ENCODE results near the gene RPL11.
A peak's percentile ranks its signal among the peaks of the same experiment; 100 is the strongest.

RPL11 gene

DNA sequence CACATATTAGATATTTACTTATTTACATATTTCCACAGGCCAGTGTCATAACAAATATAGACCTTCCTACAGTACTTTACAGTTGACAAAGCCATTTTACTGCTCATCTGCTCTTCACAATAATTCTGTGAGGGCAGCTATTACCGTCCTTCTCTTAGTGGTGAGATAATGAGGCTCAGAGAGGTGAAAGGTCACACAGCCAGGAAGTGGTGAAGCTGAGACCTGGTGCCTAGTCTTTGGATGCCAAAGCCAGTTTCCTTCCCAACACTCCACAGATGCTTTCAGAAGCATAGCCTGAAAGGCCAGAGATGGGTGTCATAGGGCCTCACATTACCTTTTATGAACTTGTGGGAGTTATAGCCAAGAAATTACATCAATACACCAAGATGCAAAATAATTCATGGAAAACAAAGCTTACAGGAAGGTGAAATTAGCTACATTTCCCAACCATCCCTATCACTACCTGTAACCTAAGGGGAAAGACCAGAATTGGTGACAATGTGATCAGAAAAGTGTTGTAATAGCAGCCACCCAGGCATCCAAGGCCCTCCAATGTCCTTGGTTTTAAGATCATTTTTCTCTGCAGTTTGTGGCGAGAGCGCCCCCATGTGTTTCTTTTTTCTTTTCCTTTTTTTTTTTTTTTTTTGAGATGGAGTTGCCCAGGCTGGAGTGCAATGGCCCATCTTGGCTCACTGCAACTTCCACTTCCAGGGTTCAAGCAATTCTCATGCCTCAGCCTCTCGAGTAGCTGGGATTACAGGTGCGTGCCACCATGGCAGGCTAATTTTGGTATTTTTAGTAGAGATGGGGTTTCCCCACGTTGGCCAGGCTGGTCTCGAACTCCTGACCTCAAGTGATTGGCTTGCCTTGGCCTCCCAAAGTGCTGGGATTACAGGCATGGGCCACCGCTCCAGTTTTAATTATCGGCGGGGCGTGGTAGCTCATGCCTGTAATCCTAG is 26.5 kb upstream of the RPL11 start:
- TF ChIP-seq, protein P1, sequence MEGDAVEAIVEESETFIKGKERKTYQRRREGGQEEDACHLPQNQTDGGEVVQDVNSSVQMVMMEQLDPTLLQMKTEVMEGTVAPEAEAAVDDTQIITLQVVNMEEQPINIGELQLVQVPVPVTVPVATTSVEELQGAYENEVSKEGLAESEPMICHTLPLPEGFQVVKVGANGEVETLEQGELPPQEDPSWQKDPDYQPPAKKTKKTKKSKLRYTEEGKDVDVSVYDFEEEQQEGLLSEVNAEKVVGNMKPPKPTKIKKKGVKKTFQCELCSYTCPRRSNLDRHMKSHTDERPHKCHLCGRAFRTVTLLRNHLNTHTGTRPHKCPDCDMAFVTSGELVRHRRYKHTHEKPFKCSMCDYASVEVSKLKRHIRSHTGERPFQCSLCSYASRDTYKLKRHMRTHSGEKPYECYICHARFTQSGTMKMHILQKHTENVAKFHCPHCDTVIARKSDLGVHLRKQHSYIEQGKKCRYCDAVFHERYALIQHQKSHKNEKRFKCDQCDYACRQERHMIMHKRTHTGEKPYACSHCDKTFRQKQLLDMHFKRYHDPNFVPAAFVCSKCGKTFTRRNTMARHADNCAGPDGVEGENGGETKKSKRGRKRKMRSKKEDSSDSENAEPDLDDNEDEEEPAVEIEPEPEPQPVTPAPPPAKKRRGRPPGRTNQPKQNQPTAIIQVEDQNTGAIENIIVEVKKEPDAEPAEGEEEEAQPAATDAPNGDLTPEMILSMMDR (conservative IDR thresholded peaks at IDR 0.05; ENCODE audit: low read depth, low read length): peak; percentile 44
- DNase-seq (ENCODE audit: low read depth): no peak
- H3K4me3 ChIP-seq (ENCODE audit: low read length): no peak overlapping the region

GRCh38 chr1:23667411-23667810 is 24.2 kb upstream of the RPL11 start:
- DNase-seq (ENCODE audit: low read depth): no peak
- TF ChIP-seq, protein P1 (conservative IDR thresholded peaks at IDR 0.05; ENCODE audit: low read depth, low read length): no peak
- H3K4me3 ChIP-seq (ENCODE audit: low read length): no peak overlapping the region

DNA sequence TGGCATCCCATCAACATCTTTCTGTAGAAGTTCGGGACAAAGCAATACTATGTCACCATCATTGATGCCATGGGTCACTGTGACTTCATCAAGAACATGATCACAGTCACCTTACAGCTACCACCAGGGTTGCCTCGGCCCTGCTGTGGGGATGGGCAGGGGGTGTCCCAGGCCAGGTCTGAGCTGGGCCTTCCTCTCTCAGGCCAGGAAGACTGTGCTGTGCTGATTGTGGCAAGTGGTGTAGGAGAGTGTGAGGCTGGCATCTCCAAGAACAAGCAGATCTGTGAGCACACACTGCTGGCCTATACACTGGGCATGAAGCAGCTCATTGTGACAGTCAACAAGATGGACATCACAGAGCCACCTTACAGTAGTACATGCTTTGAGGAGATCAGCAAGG is 20.9 kb upstream of the RPL11 start:
- DNase-seq (ENCODE audit: low read depth): no peak
- H3K4me3 ChIP-seq (ENCODE audit: low read length): no peak overlapping the region
- TF ChIP-seq, protein P1 (conservative IDR thresholded peaks at IDR 0.05; ENCODE audit: low read depth, low read length): no peak

DNA sequence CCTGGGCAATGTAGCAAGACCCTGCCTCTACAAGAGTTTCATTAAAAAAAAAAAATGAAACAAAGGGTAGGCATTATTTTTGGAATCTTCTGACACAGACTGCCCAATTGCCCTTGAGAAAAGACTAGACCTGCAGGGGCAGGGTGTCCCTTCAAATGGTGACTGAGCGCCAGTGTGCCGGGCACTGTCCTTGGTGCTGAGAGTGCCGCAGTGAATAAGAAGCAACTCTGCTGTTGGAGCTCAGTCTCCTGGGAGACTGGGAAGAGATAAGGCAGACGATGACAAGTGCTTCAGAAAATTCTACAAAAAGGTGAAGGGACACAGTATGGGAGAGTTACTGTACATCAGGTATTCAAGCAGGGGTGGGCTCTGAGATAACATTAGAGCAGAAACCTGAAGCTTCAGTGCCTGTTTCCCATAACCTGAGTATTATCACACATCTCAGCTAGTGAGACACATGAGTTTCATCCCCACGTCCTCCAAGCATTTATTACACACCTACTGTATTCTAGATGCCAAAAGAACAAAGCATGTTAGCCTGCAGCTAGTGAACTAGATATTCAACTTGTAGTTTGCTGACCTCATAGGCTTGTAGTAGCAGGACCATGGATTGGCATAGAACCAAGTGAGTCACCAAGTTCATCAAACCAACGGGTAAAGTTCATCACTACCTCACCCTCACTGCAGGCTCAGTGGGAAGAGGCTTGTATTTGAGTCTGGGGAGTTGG is 18.4 kb upstream of the RPL11 start:
- TF ChIP-seq, protein P1 (conservative IDR thresholded peaks at IDR 0.05; ENCODE audit: low read depth, low read length): peak; percentile 5
- no peak for DNase-seq (ENCODE audit: low read depth)
- H3K4me3 ChIP-seq (ENCODE audit: low read length): no peak overlapping the region

DNA sequence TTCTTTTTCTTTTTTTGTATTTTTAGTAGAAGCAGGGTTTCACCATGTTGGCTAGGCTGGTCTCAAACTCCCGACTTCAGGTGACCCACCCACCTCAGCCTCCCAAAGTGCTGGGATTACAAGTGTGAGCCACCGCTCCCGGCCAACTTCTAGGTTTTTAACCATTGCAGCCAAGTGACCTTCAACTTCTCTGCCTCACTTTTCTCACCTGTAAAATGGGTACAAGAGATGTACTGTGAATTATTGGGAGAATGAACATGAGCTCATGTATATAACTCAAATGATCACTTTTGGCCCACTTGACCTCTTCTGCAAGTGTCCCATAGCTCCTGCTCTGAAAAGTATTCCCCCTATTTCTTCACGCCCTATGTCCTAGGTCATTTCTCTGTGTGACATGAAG is 11.8 kb upstream of the RPL11 start:
- no peak overlapping the region for H3K4me3 ChIP-seq (ENCODE audit: low read length)
- TF ChIP-seq, protein P1 (conservative IDR thresholded peaks at IDR 0.05; ENCODE audit: low read depth, low read length): no peak
- DNase-seq (ENCODE audit: low read depth): no peak

- no peak overlapping the region for H3K4me3 ChIP-seq (ENCODE audit: low read length)
- TF ChIP-seq, protein P1 (conservative IDR thresholded peaks at IDR 0.05; ENCODE audit: low read depth, low read length): no peak
- DNase-seq (ENCODE audit: low read depth): no peak
These were observed 8.7 kb upstream of the RPL11 start for GRCh38 chr1:23682946-23683345.

Data from retinal pigment epithelial cell (primary cell).